HG02610 (cell line): ENCODE data around the gene PDGFB.

ENCODE experiments used
- ATAC-seq: cut with Tn5 transposase; IDR thresholded peaks from one replicate; pipeline ENCODE4 v1.9.1; 2021; ENCODE audit warnings: mild to moderate bottlenecking, moderate library complexity; ENCODE audit not compliant: unreplicated experiment

PDGFB gene

GRCh38 chr22:39254789-39255298 lies 10.1 kb upstream of the PDGFB start:
- peak; percentile 43 for ATAC-seq

- ATAC-seq, result no peak
These were observed 9.3 kb upstream of the PDGFB start for GRCh38 chr22:39254122-39254521.

- ATAC-seq, result no peak
These were observed 8.8 kb upstream of the PDGFB start for GRCh38 chr22:39253435-39254070.

GRCh38 chr22:39252461-39253434 lies 8.0 kb upstream of the PDGFB start:
- no peak for ATAC-seq

- no peak for ATAC-seq
These were observed 7.1 kb upstream of the PDGFB start for GRCh38 chr22:39251762-39252460.

- ATAC-seq, result no peak
These were observed 6.1 kb upstream of the PDGFB start for GRCh38 chr22:39250838-39251237.

- ATAC-seq, result no peak
These were observed 5.3 kb upstream of the PDGFB start for GRCh38 chr22:39250131-39250530.

GRCh38 chr22:39249086-39249704 lies 4.4 kb upstream of the PDGFB start:
- no peak for ATAC-seq

GRCh38 chr22:39248254-39248653 lies 3.5 kb upstream of the PDGFB start:
- no peak for ATAC-seq

GRCh38 chr22:39247361-39247760 lies 2.6 kb upstream of the PDGFB start:
- no peak for ATAC-seq

GRCh38 chr22:39246690-39247332 lies 2.0 kb upstream of the PDGFB start:
- no peak for ATAC-seq

- ATAC-seq, result no peak
These were observed 1.4 kb upstream of the PDGFB start for GRCh38 chr22:39246217-39246616.

- no peak for ATAC-seq
These were observed 603 bp upstream of the PDGFB start for GRCh38 chr22:39245130-39246039.

GRCh38 chr22:39244136-39244495 lies 666 bp downstream of the PDGFB start:
- no peak for ATAC-seq

- no peak for ATAC-seq
These were observed 1.2 kb downstream of the PDGFB start for GRCh38 chr22:39243439-39244135.

- no peak for ATAC-seq
These were observed 2.0 kb downstream of the PDGFB start for GRCh38 chr22:39242595-39243438.

- ATAC-seq, result no peak
These were observed 2.8 kb downstream of the PDGFB start for GRCh38 chr22:39241794-39242594.
